ENCODE results near the gene ENDOU. TPM values are rescaled to one million over a fixed set of nuclear protein-coding genes. Genes with fewer than 3 reads are reported as not detected.
A peak's percentile ranks its signal among the peaks of the same experiment; 100 is the strongest.

The ENDOU gene
- total RNA-seq, 2 experiments from 2014 or later = 0.19 TPM; not detected in 1

DNA sequence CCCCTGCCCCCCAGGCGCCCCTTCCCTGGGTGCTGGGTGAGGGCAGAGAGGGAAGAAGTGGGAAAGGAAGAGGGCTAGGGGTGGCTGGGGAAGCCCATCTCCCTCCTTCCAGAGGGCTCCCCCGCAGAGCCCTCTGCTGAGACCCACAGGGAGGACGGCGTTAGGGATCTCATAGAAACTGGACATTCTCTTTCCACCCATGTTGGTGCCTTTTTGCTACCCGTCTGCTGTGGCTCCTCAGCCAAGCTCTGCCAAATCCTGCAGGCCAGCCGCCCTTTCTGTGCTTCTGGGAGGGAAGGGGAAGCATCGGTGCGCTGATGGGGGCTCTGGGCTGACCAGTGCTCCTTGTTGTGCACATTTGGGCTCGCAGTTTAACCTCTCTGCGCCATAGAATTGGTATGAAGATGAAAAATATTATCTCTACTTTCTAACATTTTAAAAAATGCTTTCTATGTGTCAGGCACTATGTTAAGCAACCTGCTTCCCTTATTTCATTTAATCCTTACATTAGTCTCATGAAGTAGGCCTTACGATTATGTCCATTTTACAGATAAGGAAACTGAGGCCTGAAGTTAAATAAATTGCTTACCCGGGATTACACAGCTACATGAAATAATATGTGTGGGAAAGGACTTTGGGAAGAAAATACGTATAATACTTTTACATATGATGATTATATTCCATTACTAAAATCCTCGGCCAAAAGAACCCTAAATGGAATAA is 48.7 kb upstream of the ENDOU start:
- no peak for DNase-seq (ENCODE audit: low spot score)
- no peaks in the 10 kb centered on the region for H3K79me2 ChIP-seq (ENCODE audit: insufficient read depth, low read depth, low read length)
- no peak for TF ChIP-seq EZH2phosphoT487 (IDR thresholded peaks at IDR 0.05; ENCODE audit: borderline replicate concordance, low read depth, low read length)
- TF ChIP-seq, protein P1, sequence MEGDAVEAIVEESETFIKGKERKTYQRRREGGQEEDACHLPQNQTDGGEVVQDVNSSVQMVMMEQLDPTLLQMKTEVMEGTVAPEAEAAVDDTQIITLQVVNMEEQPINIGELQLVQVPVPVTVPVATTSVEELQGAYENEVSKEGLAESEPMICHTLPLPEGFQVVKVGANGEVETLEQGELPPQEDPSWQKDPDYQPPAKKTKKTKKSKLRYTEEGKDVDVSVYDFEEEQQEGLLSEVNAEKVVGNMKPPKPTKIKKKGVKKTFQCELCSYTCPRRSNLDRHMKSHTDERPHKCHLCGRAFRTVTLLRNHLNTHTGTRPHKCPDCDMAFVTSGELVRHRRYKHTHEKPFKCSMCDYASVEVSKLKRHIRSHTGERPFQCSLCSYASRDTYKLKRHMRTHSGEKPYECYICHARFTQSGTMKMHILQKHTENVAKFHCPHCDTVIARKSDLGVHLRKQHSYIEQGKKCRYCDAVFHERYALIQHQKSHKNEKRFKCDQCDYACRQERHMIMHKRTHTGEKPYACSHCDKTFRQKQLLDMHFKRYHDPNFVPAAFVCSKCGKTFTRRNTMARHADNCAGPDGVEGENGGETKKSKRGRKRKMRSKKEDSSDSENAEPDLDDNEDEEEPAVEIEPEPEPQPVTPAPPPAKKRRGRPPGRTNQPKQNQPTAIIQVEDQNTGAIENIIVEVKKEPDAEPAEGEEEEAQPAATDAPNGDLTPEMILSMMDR (conservative IDR thresholded peaks at IDR 0.05; ENCODE audit: low read length) = no peak
- no peaks in the 10 kb centered on the region for H4K20me1 ChIP-seq (ENCODE audit: insufficient read depth, low read length)
- H3K9me2 ChIP-seq (ENCODE audit: insufficient read depth, low read length) = no peaks in the 10 kb centered on the region
- intact Hi-C loops (cut with micrococcal nuclease; ENCODE audit: unreplicated experiment) = loop anchor here (10.0 kb wide), 1 partner anchor 191 kb away; the partner anchor contains the start of gene TMEM106C
- BruUV-seq (replicated peaks) = TSS peak; percentile 72
- ChIA-PET CTCF (ENCODE audit: unreplicated experiment) (interaction anchor here (0.6 to 1.0 kb wide), 3 partner anchors 18 to 34 kb away, joined by 3 to 4 read pairs (median 3); no protein-coding TSS in a partner anchor), POLR2A (interaction anchor here (0.7 kb wide), 1 partner anchor 43 kb away, joined by 3 read pairs; no protein-coding TSS in a partner anchor)
- no peak overlapping the region for H3K27ac ChIP-seq (ENCODE audit: low read depth, low read length, poor library complexity, severe bottlenecking)
- peaks cover 50% of the 10 kb centered on the region for H3K4me1 ChIP-seq (ENCODE audit: insufficient read depth, low read length, poor library complexity, severe bottlenecking)
- H3K9me3 ChIP-seq (ENCODE audit: low read length) = no peaks in the 10 kb centered on the region
- H3K4me3 ChIP-seq (ENCODE audit: low read depth, low read length, poor library complexity, severe bottlenecking) = peak overlapping the region; percentile 76
- H3K36me3 ChIP-seq (ENCODE audit: insufficient read depth, low read length) = no peaks in the 10 kb centered on the region
- peak overlapping the region; percentile 78 for H3K4me2 ChIP-seq (ENCODE audit: low read length)
- H2AFZ ChIP-seq (ENCODE audit: low read length) = peak overlapping the region; percentile 78; the same call in 1 of the 2 replicates

DNA sequence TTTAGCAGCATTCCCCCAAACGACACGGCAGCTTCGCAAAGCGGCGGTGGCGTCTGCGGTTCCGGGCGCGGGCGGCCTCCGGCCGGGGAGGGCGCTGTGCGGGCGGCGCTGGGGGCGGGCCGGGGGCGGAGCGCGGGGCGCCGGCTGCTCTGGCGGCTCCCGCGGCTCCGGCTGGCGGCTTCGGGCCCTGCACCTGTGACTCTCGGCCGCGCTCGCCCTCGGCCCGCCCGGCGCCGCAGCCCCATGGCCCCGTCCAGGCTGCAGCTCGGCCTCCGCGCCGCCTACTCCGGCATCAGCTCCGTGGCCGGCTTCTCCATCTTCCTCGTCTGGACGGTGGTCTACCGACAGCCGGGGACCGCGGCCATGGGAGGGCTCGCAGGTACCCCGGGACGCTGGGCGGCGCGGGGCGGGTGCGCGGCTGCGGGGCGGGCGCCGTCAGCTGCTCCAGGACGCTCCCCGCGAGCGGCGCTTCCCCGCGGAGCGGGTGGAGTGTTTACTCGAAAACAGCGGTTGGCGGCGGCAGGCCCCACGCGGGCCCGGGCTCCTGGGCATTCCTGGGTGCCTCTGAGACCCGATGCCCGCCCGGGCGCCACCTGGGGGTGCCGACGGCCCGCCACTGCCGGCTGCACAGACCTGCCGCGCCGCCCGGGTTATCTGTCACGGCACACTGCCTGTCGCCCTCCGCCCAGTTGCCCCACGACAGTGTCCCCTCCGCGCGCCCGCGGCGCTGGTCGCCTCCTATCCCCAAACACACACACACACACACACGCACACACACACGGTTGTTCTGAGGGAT is 48.0 kb upstream of the ENDOU start, which contains the start of gene SLC48A1:
Gene SLC48A1 (plus strand): TSS at position 177 of the 796 bp plus-strand sequence. CDS start 67 bp downstream, at position 244.
- no TSS peak for BruUV-seq (replicated peaks)
- Histone ChIP-seq H3K9me3 (ENCODE audit: low read length) (no peaks in the 10 kb centered on the region), H3K9me2 (ENCODE audit: insufficient read depth, low read length) (no peaks in the 10 kb centered on the region), H3K4me3 (ENCODE audit: low read depth, low read length, poor library complexity, severe bottlenecking) (peak within 1 kb of the TSS; percentile 76), H3K27ac (ENCODE audit: low read depth, low read length, poor library complexity, severe bottlenecking) (peak within 1 kb of the TSS; percentile 18), H4K20me1 (ENCODE audit: insufficient read depth, low read length) (no peaks in the 10 kb centered on the region), H3K36me3 (ENCODE audit: insufficient read depth, low read length) (no peaks in the 10 kb centered on the region), H2AFZ (ENCODE audit: low read length) (peak within 1 kb of the TSS; percentile 78), H3K4me2 (ENCODE audit: low read length) (peak within 1 kb of the TSS; percentile 78), H3K4me1 (ENCODE audit: insufficient read depth, low read length, poor library complexity, severe bottlenecking) (peaks cover 48% of the 10 kb centered on the region), H3K79me2 (ENCODE audit: insufficient read depth, low read depth, low read length) (no peaks in the 10 kb centered on the region)
- DNase-seq (ENCODE audit: low spot score) = peak; percentile 86
- POLR2A ChIA-PET = interaction anchor here (0.6 to 2.0 kb wide), 5 partner anchors 29 to 66 kb away, joined by 3 to 5 read pairs (median 4); no protein-coding TSS in a partner anchor
- CTCF ChIA-PET (ENCODE audit: unreplicated experiment) = interaction anchor here (0.9 to 2.1 kb wide), 3 partner anchors 31 to 60 kb away, joined by 4 to 9 read pairs (median 4); no protein-coding TSS in a partner anchor
- intact Hi-C loops (cut with micrococcal nuclease; ENCODE audit: unreplicated experiment) = loop anchor here (10.0 kb wide), 1 partner anchor 192 kb away; the partner anchor contains the start of gene TMEM106C
- no peak for TF ChIP-seq EZH2phosphoT487 (IDR thresholded peaks at IDR 0.05; ENCODE audit: borderline replicate concordance, low read depth, low read length)
- TF ChIP-seq, protein P1 (conservative IDR thresholded peaks at IDR 0.05; ENCODE audit: low read length) = peak; percentile 47
